ENCODE results near the gene FN3KRP. TPM values are rescaled to one million over a fixed set of nuclear protein-coding genes. Genes with fewer than 3 reads are reported as not detected.

FN3KRP gene
- total and polyA plus RNA-seq, 2 of the 13 experiments (the other 11 are each of a cell fraction or from before 2014, with no cell fraction given), result 22.4 to 28.2 TPM

DNA sequence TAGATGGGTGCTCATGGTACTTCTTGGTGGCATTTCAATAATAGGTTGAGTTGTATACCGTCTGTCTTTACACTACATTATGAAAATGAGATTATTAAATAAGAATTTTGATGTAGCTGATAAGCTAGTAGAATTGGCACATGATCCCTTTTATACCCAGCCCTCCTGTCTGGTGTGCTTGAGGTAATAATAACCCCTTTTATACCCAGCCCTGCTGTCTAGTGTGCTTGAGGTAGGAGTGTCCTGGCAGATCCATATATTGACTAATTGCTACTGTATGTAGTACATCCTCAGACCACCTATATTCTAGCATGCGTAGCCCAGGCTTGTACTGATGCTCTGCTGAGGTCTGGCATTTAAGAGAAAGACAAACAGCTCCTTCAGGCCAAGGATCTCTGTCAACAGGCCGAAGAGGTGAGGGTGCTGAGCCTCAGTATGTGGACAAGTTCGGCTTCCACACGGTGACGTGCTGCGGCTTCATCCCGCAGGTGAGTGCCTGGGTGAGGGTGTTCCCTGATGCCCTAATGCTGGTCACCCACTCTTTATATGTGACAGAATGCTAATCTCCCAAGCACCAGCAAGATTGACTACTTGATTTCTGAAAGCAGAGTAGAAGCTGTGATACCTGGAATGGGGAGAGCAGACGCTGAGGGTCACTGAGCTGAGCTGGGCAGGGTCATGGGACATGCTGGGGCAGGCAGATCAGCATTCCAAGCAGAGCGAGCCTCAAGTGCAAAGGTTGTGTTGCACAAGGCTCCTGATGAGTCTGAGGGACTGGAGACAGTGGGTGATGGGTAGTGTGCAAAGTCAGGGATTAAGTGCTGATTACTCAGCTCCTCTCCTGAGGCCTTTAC lies 24.6 kb downstream of the FN3KRP start (continued):
- TF ChIP-seq, protein P1, sequence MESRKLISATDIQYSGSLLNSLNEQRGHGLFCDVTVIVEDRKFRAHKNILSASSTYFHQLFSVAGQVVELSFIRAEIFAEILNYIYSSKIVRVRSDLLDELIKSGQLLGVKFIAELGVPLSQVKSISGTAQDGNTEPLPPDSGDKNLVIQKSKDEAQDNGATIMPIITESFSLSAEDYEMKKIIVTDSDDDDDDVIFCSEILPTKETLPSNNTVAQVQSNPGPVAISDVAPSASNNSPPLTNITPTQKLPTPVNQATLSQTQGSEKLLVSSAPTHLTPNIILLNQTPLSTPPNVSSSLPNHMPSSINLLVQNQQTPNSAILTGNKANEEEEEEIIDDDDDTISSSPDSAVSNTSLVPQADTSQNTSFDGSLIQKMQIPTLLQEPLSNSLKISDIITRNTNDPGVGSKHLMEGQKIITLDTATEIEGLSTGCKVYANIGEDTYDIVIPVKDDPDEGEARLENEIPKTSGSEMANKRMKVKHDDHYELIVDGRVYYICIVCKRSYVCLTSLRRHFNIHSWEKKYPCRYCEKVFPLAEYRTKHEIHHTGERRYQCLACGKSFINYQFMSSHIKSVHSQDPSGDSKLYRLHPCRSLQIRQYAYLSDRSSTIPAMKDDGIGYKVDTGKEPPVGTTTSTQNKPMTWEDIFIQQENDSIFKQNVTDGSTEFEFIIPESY (CRISPR knock-in tag; IDR thresholded peaks at IDR 0.05), result peak; percentile 89
- TF ChIP-seq TARDBP (CRISPR knock-in tag; IDR thresholded peaks at IDR 0.05), result peak; percentile 93
- no peak for TF ChIP-seq AGO1 (IDR thresholded peaks at IDR 0.05; ENCODE audit: low read depth, low read length, poor library complexity, severe bottlenecking)
- TF ChIP-seq JUNB (CRISPR knock-in tag; IDR thresholded peaks at IDR 0.05; ENCODE audit: borderline replicate concordance), result no peak
- TF ChIP-seq RFX1 (IDR thresholded peaks at IDR 0.05), result no peak
- peak; percentile 65; the same call in 1 of the 2 replicates for TF ChIP-seq SIN3A (IDR thresholded peaks at IDR 0.05; ENCODE audit: borderline replicate concordance, low read depth, low read length)
- TF ChIP-seq SPEN (CRISPR knock-in tag; IDR thresholded peaks at IDR 0.05; ENCODE audit: low read depth), result peak; percentile 81
- no peak for TF ChIP-seq ARNT (IDR thresholded peaks at IDR 0.05)
- peak; percentile 99 for TF ChIP-seq CEBPB (IDR thresholded peaks at IDR 0.05; ENCODE audit: borderline replicate concordance, low read depth, low read length)
- no peak; the same call in 1 of the 2 replicates for TF ChIP-seq ZNF598 (CRISPR knock-in tag; IDR thresholded peaks at IDR 0.05; ENCODE audit: borderline replicate concordance)
- no peak for TF ChIP-seq RFX5 (IDR thresholded peaks at IDR 0.05; ENCODE audit: low read depth, low read length)
- TF ChIP-seq ZFP1 (CRISPR knock-in tag; IDR thresholded peaks at IDR 0.05), result peak; percentile 100
- no peak for TF ChIP-seq RNF2 (conservative IDR thresholded peaks at IDR 0.05; ENCODE audit: low read depth)
- TF ChIP-seq ZNF616 (CRISPR knock-in tag; IDR thresholded peaks at IDR 0.05; ENCODE audit: low read depth), result no peak
- TF ChIP-seq ZNF639 (CRISPR knock-in tag; conservative IDR thresholded peaks at IDR 0.05), result no peak; the same call in 1 of the 2 replicates
- TF ChIP-seq MAFK (conservative IDR thresholded peaks at IDR 0.05 in 1 of 2, IDR thresholded peaks at IDR 0.05 in 1 of 2; ENCODE audit: low read length in 2 of 2), result peak; percentile 69 to 73
- no peak for TF ChIP-seq ZNF775 (CRISPR knock-in tag; IDR thresholded peaks at IDR 0.05; ENCODE audit: borderline replicate concordance)
- peak; percentile 95 for TF ChIP-seq SAP130 (CRISPR knock-in tag; IDR thresholded peaks at IDR 0.05; ENCODE audit: low read depth)
- peak; percentile 83; the same call in 1 of the 2 replicates for TF ChIP-seq ZNF746 (CRISPR knock-in tag; IDR thresholded peaks at IDR 0.05)
- TF ChIP-seq, protein P2, sequence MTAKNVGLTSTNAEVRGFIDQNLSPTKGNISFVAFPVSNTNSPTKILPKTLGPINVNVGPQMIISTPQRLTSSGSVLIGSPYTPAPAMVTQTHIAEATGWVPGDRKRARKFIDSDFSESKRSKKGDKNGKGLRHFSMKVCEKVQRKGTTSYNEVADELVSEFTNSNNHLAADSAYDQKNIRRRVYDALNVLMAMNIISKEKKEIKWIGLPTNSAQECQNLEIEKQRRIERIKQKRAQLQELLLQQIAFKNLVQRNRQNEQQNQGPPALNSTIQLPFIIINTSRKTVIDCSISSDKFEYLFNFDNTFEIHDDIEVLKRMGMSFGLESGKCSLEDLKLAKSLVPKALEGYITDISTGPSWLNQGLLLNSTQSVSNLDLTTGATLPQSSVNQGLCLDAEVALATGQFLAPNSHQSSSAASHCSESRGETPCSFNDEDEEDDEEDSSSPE (CRISPR knock-in tag; IDR thresholded peaks at IDR 0.05), result peak; percentile 69
- TF ChIP-seq PBX3 (CRISPR knock-in tag; IDR thresholded peaks at IDR 0.05; ENCODE audit: borderline replicate concordance), result no peak
- peak; percentile 81; the same call in 1 of the 2 replicates for TF ChIP-seq MIER2 (CRISPR knock-in tag; IDR thresholded peaks at IDR 0.05)
- peak; percentile 47 for TF ChIP-seq RBM22 (optimal IDR thresholded peaks at IDR 0.05; ENCODE audit: low read length)
- TF ChIP-seq MEIS1 (CRISPR knock-in tag; IDR thresholded peaks at IDR 0.05; ENCODE audit: borderline replicate concordance), result peak; percentile 75; the same call in 1 of the 2 replicates
